SW480 (cell line): Measurements from ENCODE around the gene ADGRL4.
"Not testable (repeated sequence)": the region's sequence is repeated elsewhere in the genome, so short reads cannot be mapped to it uniquely, and the experiment has no call there.

Experiments
- DNase-seq: peaks from one replicate; pipeline ENCODE4 v3.0.0-alpha.2; 2016; ENCODE audit warnings: low spot score

Gene ADGRL4

DNA sequence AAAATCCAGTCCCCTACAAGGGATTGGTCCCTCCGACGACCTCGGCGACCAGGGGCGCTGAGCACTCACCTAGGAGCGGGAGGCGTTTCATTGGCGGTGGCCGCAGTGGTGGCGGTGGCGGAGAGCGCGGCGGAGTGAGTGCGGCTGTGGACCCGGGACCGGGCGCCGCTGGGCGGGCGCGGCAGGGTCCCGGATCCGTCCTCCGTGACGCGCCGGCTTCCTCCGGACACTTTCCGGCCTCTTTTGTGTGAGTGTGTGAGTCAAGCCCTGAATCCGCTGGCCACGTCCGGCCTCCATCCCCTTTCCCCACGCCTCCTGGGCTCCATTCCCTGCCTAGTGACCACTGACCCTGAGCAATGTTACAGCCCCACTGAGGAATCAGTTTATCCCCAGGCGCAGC is at the start of gene ADGRL4:
ADGRL4 (minus strand) TSS at position 167 of the 400 bp plus-strand sequence; CDS start at position 91, 76 bp downstream.
- no peak for DNase-seq

GRCh38 chr1:79055856-79056255 is 49.3 kb upstream of the ADGRL4 start:
- DNase-seq: no peak

- no peak for DNase-seq
Measured at GRCh38 chr1:79052829-79053449, 46.4 kb upstream of the ADGRL4 start.

DNA sequence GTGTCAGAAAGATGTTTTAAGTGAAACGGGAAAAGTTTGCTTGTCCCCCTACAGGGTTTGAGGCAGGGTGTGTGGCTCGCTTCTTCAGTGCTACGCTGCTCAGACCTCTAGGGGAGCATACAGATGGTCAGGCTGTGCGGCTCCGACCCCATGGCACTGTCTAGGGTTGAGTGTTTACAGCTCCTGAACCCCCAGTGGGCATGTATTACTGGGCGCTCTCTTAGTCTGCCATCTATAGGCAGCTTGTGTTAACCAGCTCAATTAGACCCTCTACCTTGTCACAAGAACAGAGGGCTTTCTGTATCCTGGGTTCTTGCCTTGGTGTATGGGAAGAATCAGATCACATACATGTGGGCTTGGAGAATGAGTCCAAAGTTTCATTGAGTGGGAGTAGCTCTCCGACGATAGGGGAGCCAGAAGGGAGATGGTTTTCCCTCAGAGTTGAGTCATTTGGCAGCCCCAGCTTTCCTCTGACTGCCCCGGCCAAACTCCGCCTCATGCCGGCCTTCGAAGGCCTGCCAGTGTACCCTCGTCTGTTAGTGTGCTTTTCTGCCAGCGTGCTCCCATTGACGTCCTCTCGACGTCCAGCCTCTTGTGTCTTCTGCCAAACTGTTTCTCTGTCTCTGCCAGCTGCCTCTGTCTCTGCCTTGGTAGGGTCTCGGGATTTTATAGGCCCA is 38.6 kb upstream of the ADGRL4 start:
- DNase-seq: no peak

- DNase-seq: no peak
Measured at GRCh38 chr1:79043506-79043905, 37.0 kb upstream of the ADGRL4 start.

DNA sequence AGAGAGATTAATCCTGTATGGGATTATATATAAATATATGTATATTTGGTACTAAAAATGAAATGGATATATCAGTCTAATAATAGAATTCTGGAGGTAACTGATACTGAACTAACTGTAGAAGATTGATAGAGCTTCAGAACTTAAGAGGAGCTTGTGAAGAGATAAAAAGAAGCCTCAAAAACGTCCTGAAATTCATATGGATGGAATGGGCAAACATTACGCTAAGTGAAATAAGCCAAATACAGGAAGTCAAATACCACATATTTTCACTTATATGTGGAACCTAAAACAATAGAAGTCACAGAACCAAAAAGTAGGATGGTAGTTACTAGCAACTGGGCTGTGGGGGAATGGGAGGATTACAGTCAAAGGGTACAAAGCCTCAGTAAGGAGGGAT is 36.0 kb upstream of the ADGRL4 start:
- DNase-seq: no peak

GRCh38 chr1:79042117-79042516 is 35.6 kb upstream of the ADGRL4 start:
- no peak for DNase-seq

DNA sequence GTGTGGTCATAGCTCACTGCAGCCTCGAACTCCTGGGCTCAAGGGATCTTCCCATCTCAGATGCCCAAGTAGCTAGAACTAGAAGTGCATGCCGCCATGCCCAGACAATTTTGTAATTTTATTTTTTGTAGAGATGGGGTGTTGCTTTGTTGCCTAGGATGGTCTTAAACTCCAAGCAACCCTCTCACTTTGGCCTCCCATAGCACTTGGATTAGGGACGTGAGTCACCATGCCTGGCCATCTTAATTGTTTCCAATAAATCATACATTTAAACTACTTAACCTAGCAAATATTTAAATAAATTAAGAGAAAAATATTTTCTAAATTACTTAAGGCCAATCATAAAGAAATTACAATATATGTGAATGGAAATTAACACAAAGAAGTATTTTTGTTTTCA is 35.1 kb upstream of the ADGRL4 start:
- no peak for DNase-seq

- DNase-seq: no peak
Measured at GRCh38 chr1:79040424-79041082, 34.0 kb upstream of the ADGRL4 start.

DNA sequence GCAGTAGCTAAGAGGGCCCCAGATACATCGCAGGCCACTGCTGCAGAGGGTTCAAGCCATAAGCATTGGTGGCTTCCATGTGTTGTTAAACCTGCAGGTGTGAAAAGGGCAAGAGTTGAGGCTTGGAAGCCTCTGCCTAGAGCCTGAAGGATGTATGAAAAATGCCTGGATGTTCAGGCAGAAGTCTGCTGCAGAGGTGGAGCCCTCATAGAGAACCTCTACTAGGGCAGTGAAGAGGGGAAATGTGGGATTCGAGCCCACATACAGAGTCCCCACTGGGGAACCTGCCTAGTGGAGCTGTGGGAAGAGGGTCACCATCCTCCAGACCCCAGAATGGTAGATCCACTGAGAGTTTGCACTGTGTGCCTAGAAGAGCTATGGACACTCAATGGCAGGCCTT is 30.6 kb upstream of the ADGRL4 start:
- DNase-seq: no peak

GRCh38 chr1:79012500-79012899 is 6.0 kb upstream of the ADGRL4 start:
- no peak for DNase-seq

- DNase-seq: no peak
Measured at GRCh38 chr1:79010589-79010988, 4.1 kb upstream of the ADGRL4 start.

- DNase-seq: no peak
Measured at GRCh38 chr1:79005945-79006344, 585 bp downstream of the ADGRL4 start.

- DNase-seq: no peak
Measured at GRCh38 chr1:79004916-79005315, 1.6 kb downstream of the ADGRL4 start.

- no peak for DNase-seq
Measured at GRCh38 chr1:78996791-78997190, 9.7 kb downstream of the ADGRL4 start.

DNA sequence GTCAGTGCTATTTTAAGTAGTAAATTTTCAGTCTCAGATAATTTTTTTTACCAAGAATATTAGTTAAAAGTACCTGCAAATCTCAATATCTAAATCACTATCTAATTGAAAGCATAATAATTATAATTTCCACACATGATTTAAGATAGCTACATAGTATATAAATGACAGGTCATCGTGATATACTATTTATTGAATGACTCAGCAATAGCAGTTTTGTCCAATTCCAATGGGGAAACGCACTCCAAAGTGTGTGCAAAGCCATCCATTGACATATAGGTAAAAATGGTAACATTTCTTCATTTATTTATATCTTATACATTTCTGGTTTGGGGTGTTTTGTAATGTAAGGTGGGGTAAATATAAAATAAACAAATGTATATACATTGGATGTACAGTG is 19.5 kb downstream of the ADGRL4 start:
- no peak for DNase-seq

DNA sequence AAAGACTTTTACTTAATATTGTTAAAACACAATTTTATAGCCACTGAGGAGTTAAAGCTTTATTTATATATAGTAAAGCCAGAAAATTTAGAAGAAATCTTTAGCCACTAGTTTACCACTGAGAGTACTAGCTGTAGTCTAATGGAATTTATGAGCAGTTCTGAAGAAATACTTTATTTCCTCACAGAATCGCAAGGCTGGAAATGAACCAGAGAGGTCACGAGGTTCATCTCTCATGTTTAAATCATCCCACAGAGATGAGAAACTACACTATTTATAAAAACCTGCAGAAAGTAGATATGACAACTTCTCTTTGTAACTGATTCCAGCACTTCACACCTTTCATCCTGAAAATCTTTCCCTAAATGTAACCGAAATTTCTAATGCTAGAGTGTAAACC is 26.0 kb downstream of the ADGRL4 start:
- DNase-seq: no peak

GRCh38 chr1:78972723-78973122 is 33.8 kb downstream of the ADGRL4 start:
- DNase-seq: no peak

DNA sequence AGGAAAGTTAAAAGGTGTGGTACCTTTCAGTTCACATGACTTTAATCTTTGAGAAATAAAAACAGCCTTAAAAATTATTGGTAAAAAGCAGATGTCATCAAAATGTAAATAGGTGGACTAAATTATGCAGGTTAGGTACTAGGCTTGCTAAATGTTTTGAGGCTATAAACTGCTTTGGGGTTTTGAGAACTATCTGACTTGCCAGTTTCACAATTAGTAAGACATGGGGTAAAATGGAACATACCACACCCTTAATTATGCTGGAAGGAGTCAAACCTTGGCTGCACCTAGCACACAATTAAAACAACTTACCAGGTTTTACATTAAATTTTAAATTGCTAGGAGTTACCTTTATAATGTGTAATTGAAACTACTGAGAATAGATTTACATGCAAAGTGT is 39.4 kb downstream of the ADGRL4 start:
- DNase-seq: not testable (repeated sequence)

DNA sequence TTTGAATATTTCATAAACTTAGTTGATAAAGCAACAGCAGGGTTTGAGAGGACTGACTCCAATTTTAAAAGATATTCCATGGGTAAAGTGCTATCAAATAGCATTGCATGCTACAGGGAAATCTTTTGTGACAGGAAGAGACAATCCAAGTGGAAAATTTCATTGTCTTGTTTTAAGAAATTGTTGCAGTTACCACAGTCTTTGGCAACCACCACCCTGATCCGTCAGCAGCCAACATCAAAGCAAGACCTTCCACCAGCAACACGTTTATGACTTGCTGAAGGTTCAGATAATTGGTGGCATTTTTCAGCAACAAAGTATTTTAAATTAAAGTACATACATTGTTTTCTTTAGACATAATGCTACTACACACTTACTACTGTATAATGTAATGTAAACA is 47.8 kb downstream of the ADGRL4 start:
- DNase-seq: no peak

DNA sequence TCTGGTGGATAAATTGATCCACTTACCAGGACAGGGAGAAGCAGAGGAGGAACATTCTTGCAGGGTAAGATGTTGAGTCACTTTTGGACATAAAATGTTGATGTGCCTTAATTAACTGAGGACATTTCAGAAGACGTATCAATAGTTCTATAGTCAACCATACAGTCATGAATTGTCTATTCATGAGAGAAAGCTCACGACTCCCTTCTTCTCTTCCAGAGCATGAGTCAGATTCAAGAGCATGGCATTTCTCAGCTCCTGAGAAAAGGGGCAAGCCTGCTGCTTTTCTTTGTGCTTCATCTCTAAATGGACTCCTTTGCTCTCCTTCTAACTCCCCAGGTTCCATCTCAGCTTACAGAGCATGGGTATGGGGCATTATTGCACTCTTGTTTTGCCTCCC is 55.7 kb downstream of the ADGRL4 start:
- DNase-seq: no peak

DNA sequence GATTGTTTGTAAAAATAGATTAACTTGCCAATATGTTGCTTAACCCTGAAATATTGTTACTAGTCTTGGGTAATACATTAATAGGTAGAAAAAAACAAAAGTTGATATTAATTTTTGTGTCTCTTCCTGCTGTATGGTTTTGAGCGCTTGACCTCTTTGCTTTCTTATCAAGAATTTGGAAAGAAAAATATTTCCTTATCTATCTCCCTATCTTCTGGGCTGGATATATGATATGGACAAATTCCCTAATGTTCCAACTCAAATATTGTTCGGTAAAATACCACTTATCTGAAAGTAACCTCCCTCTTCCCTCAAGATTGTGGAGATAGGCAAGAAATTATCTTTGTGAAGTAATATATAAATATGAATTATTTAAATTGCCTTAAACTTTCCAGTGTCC is 57.3 kb downstream of the ADGRL4 start:
- DNase-seq: no peak

GRCh38 chr1:78919150-78919549 is 87.4 kb downstream of the ADGRL4 start:
- no peak for DNase-seq

GRCh38 chr1:78918157-78918556 is 88.4 kb downstream of the ADGRL4 start:
- no peak for DNase-seq
